ENCODE measurements around the gene ATAD3B. TPM values are rescaled to one million over a fixed set of nuclear protein-coding genes. Genes with fewer than 3 reads are reported as not detected.
"Not testable (repeated sequence)": the region's sequence is repeated elsewhere in the genome, so short reads cannot be mapped to it uniquely, and the experiment has no call there.

The ATAD3B gene
- total and polyA plus RNA-seq, 2 donors (not counting 3 experiments of a cell fraction or from before 2014, with no cell fraction given): 20.5 to 48.2 TPM

- dilution Hi-C loops (cut with MboI; ENCODE audit: extremely low pct_ligation_motif_present, low sequenced_read_pairs) (no loop called here), intact Hi-C loops (cut with micrococcal nuclease) (no loop called here)
- no peaks in the 10 kb centered on the region for H3K79me2 ChIP-seq (ENCODE audit: control insufficient read depth, insufficient read depth, low read length)
- no peaks in the 10 kb centered on the region for H3K27me3 ChIP-seq (ENCODE audit: control insufficient read depth in 2 of 2, insufficient read depth in 2 of 2, low read length in 2 of 2)
- FAIRE-seq (no peak), DNase-seq (ENCODE audit: low read depth, low spot score) (no peak)
- no peaks in the 10 kb centered on the region for H3K36me3 ChIP-seq (ENCODE audit: control insufficient read depth in 2 of 2, extremely low read depth in 1 of 2, insufficient read depth in 2 of 2, low read length in 2 of 2)
- H3K4me2 ChIP-seq (ENCODE audit: insufficient read depth, low read length): no peak overlapping the region
- H3K9me3 ChIP-seq (replicated peaks; ENCODE audit: control insufficient read depth, insufficient read depth, low read length): no peaks in the 10 kb centered on the region
- peaks cover 4% of the 10 kb centered on the region for H3K4me1 ChIP-seq (ENCODE audit: control insufficient read depth, extremely low read depth, insufficient read depth, low read length)
- POLR2A ChIA-PET: no interaction called here
- H3K4me3 ChIP-seq (replicated peaks in 1 of 3; ENCODE audit: insufficient read depth in 1 of 3, low read depth in 1 of 3, low read length in 3 of 3): no peak overlapping the region
- BruUV-seq (replicated peaks): no TSS peak
- TF ChIP-seq GATA2 (IDR thresholded peaks at IDR 0.05; ENCODE audit: insufficient read depth, insufficient read length, low read depth, low read length) (no peak), JUN (IDR thresholded peaks at IDR 0.05; ENCODE audit: borderline replicate concordance, insufficient read depth, insufficient read length, low read depth) (no peak), CTCF (IDR thresholded peaks at IDR 0.05; ENCODE audit: extremely low read depth in 1 of 2, insufficient read depth in 1 of 2, low read depth in 1 of 2, low read length in 2 of 2) (no peak), MAX (IDR thresholded peaks at IDR 0.05; ENCODE audit: insufficient read depth, insufficient read length) (no peak), EZH2 (IDR thresholded peaks at IDR 0.05; ENCODE audit: borderline replicate concordance, low read depth, low read length, severe bottlenecking) (no peak), POLR2AphosphoS5 (IDR thresholded peaks at IDR 0.05; ENCODE audit: insufficient read depth, low read depth, low read length) (no peak), MYC (IDR thresholded peaks at IDR 0.05; ENCODE audit: low read depth, low read length) (no peak), FOS (IDR thresholded peaks at IDR 0.05; ENCODE audit: borderline replicate concordance, insufficient read depth, low read length) (no peak), POLR2A (IDR thresholded peaks at IDR 0.05; ENCODE audit: low read depth, low read length) (no peak)
- no peaks in the 10 kb centered on the region for H4K20me1 ChIP-seq (replicated peaks; ENCODE audit: control insufficient read depth, extremely low read depth, insufficient read depth, low read length)
- no peak overlapping the region for H3K9ac ChIP-seq (replicated peaks; ENCODE audit: extremely low read depth, insufficient read depth, low read length)
- no peaks in the 10 kb centered on the region for H3K9me1 ChIP-seq (replicated peaks; ENCODE audit: control insufficient read depth, extremely low read depth, insufficient read depth, low read length)
- CTCF ChIA-PET: no interaction called here
- no peak overlapping the region for H3K27ac ChIP-seq (ENCODE audit: insufficient read depth, low read depth, low read length)
- no peak overlapping the region for H2AFZ ChIP-seq (ENCODE audit: low read depth, low read length)
Measured at GRCh38 chr1:1507305-1507704, 35.7 kb downstream of the ATAD3B start.

- H3K9me3 ChIP-seq (replicated peaks; ENCODE audit: control insufficient read depth, insufficient read depth, low read length); H3K27ac ChIP-seq (ENCODE audit: insufficient read depth, low read depth, low read length); intact Hi-C loops (cut with micrococcal nuclease); dilution Hi-C loops (cut with MboI; ENCODE audit: extremely low pct_ligation_motif_present, low sequenced_read_pairs); H3K4me3 ChIP-seq (replicated peaks in 1 of 3; ENCODE audit: insufficient read depth in 1 of 3, low read depth in 1 of 3, low read length in 3 of 3); BruUV-seq (replicated peaks); H2AFZ ChIP-seq (ENCODE audit: low read depth, low read length); CTCF ChIA-PET; H3K4me1 ChIP-seq (ENCODE audit: control insufficient read depth, extremely low read depth, insufficient read depth, low read length); DNase-seq (ENCODE audit: low read depth, low spot score); H3K9me1 ChIP-seq (replicated peaks; ENCODE audit: control insufficient read depth, extremely low read depth, insufficient read depth, low read length); POLR2A ChIA-PET; H4K20me1 ChIP-seq (replicated peaks; ENCODE audit: control insufficient read depth, extremely low read depth, insufficient read depth, low read length); H3K36me3 ChIP-seq (ENCODE audit: control insufficient read depth in 2 of 2, extremely low read depth in 1 of 2, insufficient read depth in 2 of 2, low read length in 2 of 2); H3K4me2 ChIP-seq (ENCODE audit: insufficient read depth, low read length); H3K27me3 ChIP-seq (ENCODE audit: control insufficient read depth in 2 of 2, insufficient read depth in 2 of 2, low read length in 2 of 2); FAIRE-seq; H3K9ac ChIP-seq (replicated peaks; ENCODE audit: extremely low read depth, insufficient read depth, low read length): not testable (repeated sequence)
- H3K79me2 ChIP-seq (ENCODE audit: control insufficient read depth, insufficient read depth, low read length): peaks cover 11% of the 10 kb centered on the region
Measured at GRCh38 chr1:1508775-1509464, 37.4 kb downstream of the ATAD3B start.

GRCh38 chr1:1509465-1509850, 37.9 kb downstream of the ATAD3B start:
- H3K36me3 ChIP-seq (ENCODE audit: control insufficient read depth in 2 of 2, extremely low read depth in 1 of 2, insufficient read depth in 2 of 2, low read length in 2 of 2); intact Hi-C loops (cut with micrococcal nuclease); dilution Hi-C loops (cut with MboI; ENCODE audit: extremely low pct_ligation_motif_present, low sequenced_read_pairs); H2AFZ ChIP-seq (ENCODE audit: low read depth, low read length); H3K9ac ChIP-seq (replicated peaks; ENCODE audit: extremely low read depth, insufficient read depth, low read length); H3K9me1 ChIP-seq (replicated peaks; ENCODE audit: control insufficient read depth, extremely low read depth, insufficient read depth, low read length); H3K27me3 ChIP-seq (ENCODE audit: control insufficient read depth in 2 of 2, insufficient read depth in 2 of 2, low read length in 2 of 2); BruUV-seq (replicated peaks); H3K27ac ChIP-seq (ENCODE audit: insufficient read depth, low read depth, low read length); H3K4me1 ChIP-seq (ENCODE audit: control insufficient read depth, extremely low read depth, insufficient read depth, low read length); H3K4me2 ChIP-seq (ENCODE audit: insufficient read depth, low read length); H3K9me3 ChIP-seq (replicated peaks; ENCODE audit: control insufficient read depth, insufficient read depth, low read length); POLR2A ChIA-PET; H4K20me1 ChIP-seq (replicated peaks; ENCODE audit: control insufficient read depth, extremely low read depth, insufficient read depth, low read length); FAIRE-seq; DNase-seq (ENCODE audit: low read depth, low spot score); CTCF ChIA-PET; H3K4me3 ChIP-seq (replicated peaks in 1 of 3; ENCODE audit: insufficient read depth in 1 of 3, low read depth in 1 of 3, low read length in 3 of 3): not testable (repeated sequence)
- peaks cover 13% of the 10 kb centered on the region for H3K79me2 ChIP-seq (ENCODE audit: control insufficient read depth, insufficient read depth, low read length)
